Heart right ventricle (tissue), 16 donors: ENCODE results near the gene TMEM8B. TPM values are rescaled to one million over a fixed set of nuclear protein-coding genes. Genes with fewer than 3 reads are reported as not detected.

Source experiments
- ATAC-seq, 8 donors: fragments of 200-7000 bp; cut with Tn5 transposase; one replicate each; pipeline ENCODE4 v1.9.1; 2020; ENCODE audit warnings: mild to moderate bottlenecking in 8 of 8, moderate library complexity in 8 of 8, moderate number of reproducible peaks in 1 of 8
- DNase-seq, 2 donors: peaks; one replicate each; pipeline ENCODE4 v3.0.0-alpha.2; 2020
- H3K27ac ChIP-seq, 10 donors: fragments of 200-600 bp; sonication (generic) in 2 of 10; one replicate each; pipeline versions ENCODE4 v1.5.0 to v1.8.0; 2020 to 2022; ENCODE audit warnings: mild to moderate bottlenecking in 3 of 10
- H3K27me3 ChIP-seq, 7 donors: fragments of 200-600 bp; one replicate each; pipeline ENCODE4 v1.8.0; 2021 to 2022; ENCODE audit warnings: mild to moderate bottlenecking in 2 of 7
- H3K36me3 ChIP-seq, 9 donors: fragments of 200-600 bp; sonication (generic) in 1 of 9; one replicate each; pipeline versions ENCODE4 v1.5.0 to v1.8.0; 2020 to 2022; ENCODE audit warnings: mild to moderate bottlenecking in 2 of 9
- H3K4me1 ChIP-seq, 9 donors: fragments of 200-600 bp; sonication (generic) in 1 of 9; one replicate each; pipeline versions ENCODE4 v1.5.0 to v1.8.0; 2020 to 2022; ENCODE audit warnings: mild to moderate bottlenecking in 4 of 9
- H3K4me3 ChIP-seq, 10 donors: fragments of 200-600 bp; sonication (generic) in 2 of 10; one replicate each; pipeline versions ENCODE4 v1.5.0 to v1.8.0; 2020 to 2022; ENCODE audit warnings: mild to moderate bottlenecking in 7 of 10, moderate library complexity in 2 of 10
- H3K9me3 ChIP-seq, 11 donors: fragments of 200-600 bp in 10 of 11; sonication (generic) in 2 of 11; one replicate each; pipeline versions ENCODE4 v1.5.0 to v1.8.0; 2013 to 2022; ENCODE audit warnings: mild to moderate bottlenecking in 2 of 11, control low read depth in 1 of 11, moderate library complexity in 1 of 11
- CTCF ChIP-seq, 9 donors: fragments of 200-600 bp; sonication (generic) in 2 of 9; IDR thresholded peaks; one replicate each; pipeline versions ENCODE4 v1.5.0 to v1.8.0; 2021 to 2022; ENCODE audit warnings: antibody characterized with exemption in 9 of 9, mild to moderate bottlenecking in 5 of 9, moderate library complexity in 1 of 9
- WGBS, 2 donors: extraction: QIAGEN DNeasy Blood & Tissue Kit; methylation state at CpG; one replicate each; pipeline ENCODE4 v1.1.7; 2013; ENCODE audit warnings: inconsistent platforms in 1 of 2; 5-methylcytosine and 5-hydroxymethylcytosine counted together
- intact Hi-C, 10 donors: fragments of 100-400 bp; cut with DNase I; formaldehyde crosslinking; loops; one replicate each; pipeline versions ENCODE4 v1.11.1 to v1.14.2; 2022
- polyA plus RNA-seq, 2 donors: library from polyadenylated mRNA; stranded (reverse); fragments of 200-250 nt; gene quantifications; one replicate each; pipeline ENCODE4 v1.2.3, GENCODE V29; 2013
- total RNA-seq, 10 donors: library from RNA; stranded (reverse); fragmentation: NEBNext Ultra II Directional in 3 of 10; extraction: Animal tissue kit (Norgen Biotek cat#: 25700) in 3 of 10; gene quantifications; one replicate each; pipeline versions ENCODE4 v1.2.1 to v1.2.4, GENCODE V29; 2021 to 2023
- donor health status: Arrhythmogenic right ventricular cardiomyopathy.
- donor health status: ischemic (EF 13 %, LVEDD 7.1; RV severe dilation, severe dysfunction).
- donor health status: healthy with polysubstance abuse.
- donor health status: DM: no; HTN: yes; CAD: no.
- donor health status: DM: no; HTN: no; CAD: no.
- donor health status: ischemic (EF 25% LVEDD 6.9; RV normal size, moderate dysfunction).
- donor health status: ischemic (EF 25% LVEDD 5.7; RV mildly dilated, moderate dysfunction).
- donor health status: healthy.
- donor health status: DM: yes; HTN: yes; CAD: no.
- donor health status: Ischemic cardiomyopathy.
- donor health status: ischemic (EF 35%, LVEDD 5.7; RV mildly dilated, moderate dysfunction).
- donor health status: nonischemic (EF 11% LVEDD 7.7; RV severe dilation, severe dysfunction).
- donor health status: DM: yes; HTN: yes; CAD: no.
- donor health status: PGD.
- donor health status: ischemic (EF 29% LVEDD 5.4; RV normal size, mild dysfunction).
- donor health status: nonischemic (EF 23%, LVEDD 6.1; RV moderate dilation, normal function).

Gene TMEM8B
- total and polyA plus RNA-seq, 12 donors: 6.7 to 22.9 (median 19.5) TPM

- peak overlapping the region in 6 of 10 donors; percentile 36 to 58 (median 44) for H3K27ac ChIP-seq
- DNase-seq: peak in 1 of 2 donors; percentile 83
Measured at GRCh38 chr9:35844628-35845270, 15.7 kb downstream of the TMEM8B start.

GRCh38 chr9:35845824-35846771, 17.1 kb downstream of the TMEM8B start:
- intact Hi-C loops: no loop called here
- 66 to 67% methylated on average over 52 to 53 of the region's 53 CpGs for whole genome bisulfite sequencing, 2 donors
- H3K4me1 ChIP-seq: peaks cover 2 to 65% (median 31%) of the 10 kb centered on the region in 9 donors
- H3K36me3 ChIP-seq: peaks cover 0 to 23% (median 0%) of the 10 kb centered on the region in 9 donors
- H3K27me3 ChIP-seq: peaks cover 0 to 68% (median 0%) of the 10 kb centered on the region in 7 donors
- ATAC-seq: no peak
- TF ChIP-seq CTCF (IDR thresholded peaks at IDR 0.05): no peak
- no peak overlapping the region for H3K4me3 ChIP-seq
- no peak for DNase-seq
- H3K9me3 ChIP-seq: no peaks in the 10 kb centered on the region
- peak overlapping the region in 3 of 10 donors; percentile 32 to 48 (median 33) for H3K27ac ChIP-seq

More at GRCh38 chr9:35844628-35845270, 15.7 kb downstream of the TMEM8B start:
- no peak for TF ChIP-seq CTCF (IDR thresholded peaks at IDR 0.05)
- H3K36me3 ChIP-seq: peaks cover 0 to 23% (median 0%) of the 10 kb centered on the region in 9 donors
- H3K27me3 ChIP-seq: peaks cover 0 to 68% (median 0%) of the 10 kb centered on the region in 7 donors
- intact Hi-C loops: no loop called here
- peaks cover 2 to 61% (median 31%) of the 10 kb centered on the region in 9 donors for H3K4me1 ChIP-seq
- H3K9me3 ChIP-seq: no peaks in the 10 kb centered on the region
- 37 to 44% methylated on average over 7 of the region's 7 CpGs for WGBS, 2 donors
- peak in 7 of 8 donors; percentile 70 to 90 (median 78) for ATAC-seq
- H3K4me3 ChIP-seq: no peak overlapping the region

GRCh38 chr9:35847792-35848572, 19.0 kb downstream of the TMEM8B start:
- intact Hi-C loops: no loop called here
- 55 to 66% methylated on average over 4 of the region's 4 CpGs for WGBS, 2 donors
- Histone ChIP-seq H3K27me3 (peaks cover 0 to 69% (median 3%) of the 10 kb centered on the region in 7 donors), H3K4me3 (no peak overlapping the region), H3K9me3 (no peaks in the 10 kb centered on the region), H3K4me1 (peaks cover 2 to 54% (median 31%) of the 10 kb centered on the region in 9 donors), H3K27ac (peak overlapping the region in 8 of 10 donors; percentile 23 to 66 (median 55)), H3K36me3 (peaks cover 0 to 21% (median 0%) of the 10 kb centered on the region in 9 donors)
- TF ChIP-seq CTCF (IDR thresholded peaks at IDR 0.05): no peak
- ATAC-seq: peak; percentile 38 to 84 (median 77)
- no peak for DNase-seq
